HepG2 (cell line): ENCODE measurements around the gene PLEKHB2. TPM values are rescaled to one million over a fixed set of nuclear protein-coding genes. Genes with fewer than 3 reads are reported as not detected.
A peak's percentile ranks its signal among the peaks of the same experiment; 100 is the strongest.

Source experiments
- AGO2 ChIP-seq: fragments of 200-400 bp; formaldehyde crosslinking; optimal IDR thresholded peaks from 2 replicates; pipeline ENCODE3; 2017; ENCODE audit warnings: mild to moderate bottlenecking, low read depth, low read length, moderate library complexity
- DNMT1 ChIP-seq: sonication (generic); formaldehyde crosslinking; IDR thresholded peaks from 2 replicates; pipeline ENCODE4 v1.5.1; 2020; ENCODE audit warnings: mild to moderate bottlenecking, missing genetic modification reagents
- HMG20A ChIP-seq: IDR thresholded peaks from 2 replicates; pipeline ENCODE4 v1.6.1; 2016; ENCODE audit warnings: borderline replicate concordance
- JDP2 ChIP-seq: sonication (generic); formaldehyde crosslinking; IDR thresholded peaks from 2 replicates; pipeline ENCODE4 v1.8.1; 2022; ENCODE audit warnings: missing genetic modification reagents, borderline replicate concordance
- KAT7 ChIP-seq: IDR thresholded peaks from 2 replicates; pipeline ENCODE4 v1.6.1; 2018; ENCODE audit warnings: borderline replicate concordance, missing compliant biosample characterization
- NCOR1 ChIP-seq: fragments of 200-600 bp; sonication (generic); IDR thresholded peaks from 2 replicates; pipeline ENCODE4 v1.7.0; 2017; ENCODE audit warnings: antibody characterized with exemption, low read length, borderline replicate concordance
- PAWR ChIP-seq: sonication (generic); formaldehyde crosslinking; IDR thresholded peaks from 2 replicates; pipeline ENCODE4 v1.4.0; 2020; ENCODE audit warnings: missing genetic modification reagents, mild to moderate bottlenecking, borderline replicate concordance
- TAF1 ChIP-seq: sonication (generic); formaldehyde crosslinking; IDR thresholded peaks from 2 replicates; pipeline ENCODE4 v1.4.0; 2020; ENCODE audit warnings: missing genetic modification reagents
- TGIF2 ChIP-seq: IDR thresholded peaks from 2 replicates; pipeline ENCODE4 v1.6.1; 2016; ENCODE audit warnings: control low read depth, missing compliant biosample characterization
- ZNF121 ChIP-seq: sonication (generic); formaldehyde crosslinking; IDR thresholded peaks from 2 replicates; pipeline ENCODE4 v1.5.0; 2020; ENCODE audit warnings: mild to moderate bottlenecking, missing genetic modification reagents
- ZNF407 ChIP-seq: sonication (generic); formaldehyde crosslinking; IDR thresholded peaks from one replicate; pipeline ENCODE4 v1.5.1; 2020; ENCODE audit warnings: mild to moderate bottlenecking, missing genetic modification reagents; ENCODE audit errors: not compliant biosample characterization
- ZNF431 ChIP-seq: sonication (generic); formaldehyde crosslinking; IDR thresholded peaks from 2 replicates; pipeline ENCODE4 v1.9.0; 2022; ENCODE audit warnings: missing genetic modification reagents, low read depth, mild to moderate bottlenecking, borderline replicate concordance
- ZNF451 ChIP-seq: sonication (generic); formaldehyde crosslinking; IDR thresholded peaks from 2 replicates; pipeline ENCODE4 v1.5.0; 2020; ENCODE audit warnings: mild to moderate bottlenecking, missing genetic modification reagents
- ZNF510 ChIP-seq: sonication (generic); formaldehyde crosslinking; IDR thresholded peaks from 2 replicates; pipeline ENCODE4 v1.4.0; 2020; ENCODE audit warnings: low read depth, mild to moderate bottlenecking, missing genetic modification reagents
- ZNF614 ChIP-seq: IDR thresholded peaks from 2 replicates; pipeline ENCODE4 v1.6.1; 2018; ENCODE audit warnings: missing biosample characterization, missing genetic modification reagents, inconsistent platforms, borderline replicate concordance
- ZNF788 ChIP-seq: sonication (generic); formaldehyde crosslinking; IDR thresholded peaks from 2 replicates; pipeline ENCODE4 v1.5.0; 2020; ENCODE audit warnings: mild to moderate bottlenecking, missing genetic modification reagents, borderline replicate concordance
- polyA plus RNA-seq, 8 experiments: library from polyadenylated mRNA; depleted of rRNA in 3 of 8; stranded (reverse) in 7 of 8; unstranded in 1 of 8; fragments of >200 nt; fragmentation: Illumina TruSeq in 4 of 8; extraction: Trizol in 4 of 8; gene quantifications; 2 replicates each; pipeline versions ENCODE4 v1.2.1 to v1.2.3, GENCODE V29; 2011 to 2016; ENCODE audit warnings: low read depth in 4 of 8, missing spikeins in 1 of 8, mixed read lengths in 1 of 8; ENCODE audit not compliant: insufficient read depth in 1 of 8
- total RNA-seq, 5 experiments: library from RNA; depleted of rRNA; stranded (reverse); fragments of >200 nt; fragmentation: Illumina TruSeq; extraction: Trizol; gene quantifications; 2 replicates each; pipeline ENCODE4 v1.2.3, GENCODE V29; 2016; ENCODE audit warnings: low read depth in 1 of 5

Gene PLEKHB2
- total and polyA plus RNA-seq, 2 of the 13 experiments (the other 11 are each of a cell fraction or from before 2014, with no cell fraction given): 73.0 to 78.9 TPM

GRCh38 chr2:131105156-131105949 lies at the start of gene PLEKHB2 (continued):
- TF ChIP-seq ZNF407 (peak; percentile 28), PAWR (CRISPR knock-in tag) (no peak; the same call in 1 of the 2 replicates), TGIF2 (CRISPR knock-in tag) (no peak), DNMT1 (CRISPR knock-in tag) (0 out of 2 replicates have a peak, but pooled peaks have one; percentile 85), KAT7 (peak; percentile 75; the same call in 1 of the 2 replicates), ZNF510 (CRISPR knock-in tag) (no peak), AGO2 (peak; percentile 68), ZNF788 (CRISPR knock-in tag) (peak; percentile 37; the same call in 1 of the 2 replicates), ZNF614 (CRISPR knock-in tag) (no peak), ZNF431 (CRISPR knock-in tag) (no peak), HMG20A (CRISPR knock-in tag) (peak; percentile 19; the same call in 1 of the 2 replicates), ZNF451 (CRISPR knock-in tag) (peak; percentile 48; the same call in 1 of the 2 replicates), ZNF121 (CRISPR knock-in tag) (no peak), TAF1 (CRISPR knock-in tag) (peak; percentile 87), NCOR1 (no peak), JDP2 (CRISPR knock-in tag) (no peak)
